ENCODE data around the gene TCF4. TPM values are rescaled to one million over a fixed set of nuclear protein-coding genes. Genes with fewer than 3 reads are reported as not detected.
A peak's percentile ranks its signal among the peaks of the same experiment; 100 is the strongest.

TCF4 gene
- total and polyA plus RNA-seq, 7 donors: 8.6 to 68.9 (median 36.8) TPM

GRCh38 chr18:55529581-55529980 lies 58.4 kb downstream of the TCF4 start:
- no peaks in the 10 kb centered on the region for H3K27me3 ChIP-seq (ENCODE audit: insufficient read depth in 3 of 3, low read length in 2 of 3)
- DNase-seq (no peak), ATAC-seq (peak in 2 of 4 donors; percentile 38 to 47)
- 21 to 42% (median 24%) methylated on average over 4 of the region's 4 CpGs for whole genome bisulfite sequencing, 3 donors
- H3K9me3 ChIP-seq: no peaks in the 10 kb centered on the region
- TF ChIP-seq CTCF (IDR thresholded peaks at IDR 0.05): no peak
- intact Hi-C loops (cut with DNase I): loop anchor here in 1 of 2 donors (10.0 kb wide), 1 partner anchor 45 kb away; no protein-coding TSS in a partner anchor
- H3K27ac ChIP-seq: no peak overlapping the region
- peaks cover 33% of the 10 kb centered on the region for H3K4me1 ChIP-seq
- no peaks in the 10 kb centered on the region for H3K36me3 ChIP-seq (ENCODE audit: insufficient read depth in 1 of 2, low read depth in 1 of 2)
- H3K4me3 ChIP-seq: peak overlapping the region; percentile 26

- intact Hi-C loops (cut with DNase I): loop anchor here in 1 of 2 donors (10.0 kb wide), 1 partner anchor 49 kb away; no protein-coding TSS in a partner anchor
- no peak for TF ChIP-seq CTCF (IDR thresholded peaks at IDR 0.05)
- H3K4me1 ChIP-seq: peaks cover 29% of the 10 kb centered on the region
Observed at GRCh38 chr18:55525845-55526244, 62.1 kb downstream of the TCF4 start.

GRCh38 chr18:55524353-55525073 lies 63.5 kb downstream of the TCF4 start:
- no peaks in the 10 kb centered on the region for H3K36me3 ChIP-seq (ENCODE audit: insufficient read depth in 1 of 2, low read depth in 1 of 2)
- no peaks in the 10 kb centered on the region for H3K27me3 ChIP-seq (ENCODE audit: insufficient read depth in 3 of 3, low read length in 2 of 3)
- no peak for TF ChIP-seq CTCF (IDR thresholded peaks at IDR 0.05)
- H3K4me3 ChIP-seq: no peak overlapping the region
- DNase-seq (no peak), ATAC-seq (no peak)
- intact Hi-C loops (cut with DNase I): loop anchor here in 1 of 2 donors (10.0 kb wide), 1 partner anchor 50 kb away; no protein-coding TSS in a partner anchor
- H3K9me3 ChIP-seq: no peaks in the 10 kb centered on the region
- no peak overlapping the region for H3K27ac ChIP-seq
- H3K4me1 ChIP-seq: peaks cover 21% of the 10 kb centered on the region

More at GRCh38 chr18:55525845-55526244, 62.1 kb downstream of the TCF4 start:
- no peaks in the 10 kb centered on the region for H3K9me3 ChIP-seq
- no peak overlapping the region for H3K27ac ChIP-seq
- H3K27me3 ChIP-seq (ENCODE audit: insufficient read depth in 3 of 3, low read length in 2 of 3): no peaks in the 10 kb centered on the region
- H3K4me3 ChIP-seq: no peak overlapping the region
- DNase-seq (no peak), ATAC-seq (no peak)
- no peaks in the 10 kb centered on the region for H3K36me3 ChIP-seq (ENCODE audit: insufficient read depth in 1 of 2, low read depth in 1 of 2)

- intact Hi-C loops (cut with DNase I): loop anchor here in 1 of 2 donors (10.0 kb wide), 1 partner anchor 52 kb away; no protein-coding TSS in a partner anchor
Observed at GRCh38 chr18:55523001-55523400, 65.0 kb downstream of the TCF4 start.

More at GRCh38 chr18:55523001-55523400, 65.0 kb downstream of the TCF4 start:
- H3K4me3 ChIP-seq: no peak overlapping the region
- H3K4me1 ChIP-seq: peaks cover 6% of the 10 kb centered on the region
- H3K36me3 ChIP-seq (ENCODE audit: insufficient read depth in 1 of 2, low read depth in 1 of 2): no peaks in the 10 kb centered on the region
- TF ChIP-seq CTCF (IDR thresholded peaks at IDR 0.05): no peak
- DNase-seq (no peak), ATAC-seq (no peak)
- H3K27me3 ChIP-seq (ENCODE audit: insufficient read depth in 3 of 3, low read length in 2 of 3): no peaks in the 10 kb centered on the region
- no peaks in the 10 kb centered on the region for H3K9me3 ChIP-seq
- H3K27ac ChIP-seq: no peak overlapping the region

All from psoas muscle (tissue), 8 donors.